HEK293T (cell line): ENCODE data around the gene CLEC4E.

Experiments used
- ELF4 ChIP-seq: fragments of 450-650 bp; IDR thresholded peaks from 2 replicates; pipeline ENCODE4 v1.6.1; 2017; ENCODE audit warnings: antibody characterized with exemption
- FOXM1 ChIP-seq: fragments of 450-650 bp; IDR thresholded peaks from 2 replicates; pipeline ENCODE4 v1.6.1; 2017; ENCODE audit warnings: mild to moderate bottlenecking, borderline replicate concordance
- SP1 ChIP-seq: fragments of 450-650 bp; IDR thresholded peaks from 2 replicates; pipeline ENCODE4 v1.6.1; 2017
- ZNF384 ChIP-seq: fragments of 450-650 bp; IDR thresholded peaks from 2 replicates; pipeline ENCODE4 v1.6.1; 2016

- TF ChIP-seq ELF4 (no peak), SP1 (no peak), FOXM1 (no peak), ZNF384 (no peak)
Observed at GRCh38 chr12:8517971-8518370, 22.7 kb downstream of the CLEC4E start.
